Spleen (tissue), 11 donors: ENCODE measurements around the gene HOXC13. TPM values are rescaled to one million over a fixed set of nuclear protein-coding genes. Genes with fewer than 3 reads are reported as not detected.
A peak's percentile ranks its signal among the peaks of the same experiment; 100 is the strongest.

Source experiments
- DNase-seq: peaks from one replicate; pipeline ENCODE4 v3.0.0-alpha.2; 2020
- H3K27ac ChIP-seq, 8 donors: fragments of 200-600 bp; sonication (generic) in 7 of 8; 1 replicate in 4 of 8; 2 replicates in 4 of 8; pipeline versions ENCODE4 v1.5.0 to v1.8.0; 2016 to 2021; ENCODE audit warnings: inconsistent platforms in 4 of 8, mild to moderate bottlenecking in 4 of 8, moderate library complexity in 1 of 8
- H3K27me3 ChIP-seq, 7 donors: fragments of 200-600 bp; sonication (generic) in 6 of 7; replicated peaks in 1 of 7; 1 replicate in 4 of 7; 2 replicates in 3 of 7; pipeline versions ENCODE4 v1.5.0 to v1.8.0; 2016 to 2021; ENCODE audit warnings: inconsistent platforms in 3 of 7, mild to moderate bottlenecking in 1 of 7
- H3K36me3 ChIP-seq, 6 donors: fragments of 200-600 bp; sonication (generic) in 5 of 6; 1 replicate in 4 of 6; 2 replicates in 2 of 6; pipeline versions ENCODE4 v1.5.0 to v1.8.0; 2016 to 2021; ENCODE audit warnings: inconsistent platforms in 2 of 6
- H3K4me1 ChIP-seq, 6 donors: fragments of 200-600 bp; sonication (generic) in 5 of 6; 1 replicate in 3 of 6; 2 replicates in 3 of 6; pipeline versions ENCODE4 v1.5.0 to v1.8.0; 2016 to 2021; ENCODE audit warnings: inconsistent platforms in 3 of 6
- H3K4me3 ChIP-seq, 8 donors: fragments of 200-600 bp; sonication (generic) in 7 of 8; 1 replicate in 4 of 8; 2 replicates in 4 of 8; pipeline versions ENCODE4 v1.5.0 to v1.8.0; 2016 to 2021; ENCODE audit warnings: inconsistent platforms in 4 of 8, mild to moderate bottlenecking in 4 of 8, moderate library complexity in 2 of 8
- H3K9me3 ChIP-seq, 8 donors: fragments of 200-600 bp; sonication (generic) in 7 of 8; 1 replicate in 4 of 8; 2 replicates in 4 of 8; pipeline versions ENCODE4 v1.5.0 to v1.8.0; 2016 to 2021; ENCODE audit warnings: inconsistent platforms in 4 of 8
- CTCF ChIP-seq, 11 experiments: fragments of 200-600 bp in 7 of 11; fragments of 450-650 bp in 4 of 11; sonication (generic) in 4 of 11; IDR thresholded peaks in 8 of 11; conservative IDR thresholded peaks in 3 of 11; 1 replicate in 7 of 11; 2 replicates in 4 of 11; pipeline versions ENCODE4 v1.4.0 to v1.8.0; 2016 to 2021; ENCODE audit warnings: antibody characterized with exemption in 11 of 11, inconsistent platforms in 4 of 11, mild to moderate bottlenecking in 1 of 11
- POLR2A ChIP-seq, 3 donors: fragments of 450-650 bp; IDR thresholded peaks; one replicate each; pipeline ENCODE4 v1.5.1; 2017; ENCODE audit warnings: antibody characterized with exemption in 3 of 3, mild to moderate bottlenecking in 1 of 3
- POLR2AphosphoS5 ChIP-seq, 3 donors: sonication (generic); formaldehyde crosslinking; IDR thresholded peaks; one replicate each; pipeline ENCODE4 v1.5.1; 2017; ENCODE audit warnings: antibody characterized with exemption in 3 of 3
- WGBS, 5 donors: extraction: QIAGEN DNeasy Blood & Tissue Kit in 3 of 5; methylation state at CpG; one replicate each; pipeline versions ENCODE4 v1.1.5 to v1.1.7; 2013 to 2018; 5-methylcytosine and 5-hydroxymethylcytosine counted together
- intact Hi-C: fragments of 100-400 bp; cut with DNase I; formaldehyde crosslinking; loops from one replicate; pipeline ENCODE4 v1.15.0; 2023; ENCODE audit warnings: low total_unique reads
- polyA plus RNA-seq, 3 donors: library from polyadenylated mRNA; stranded (reverse); fragments of 200-250 nt; gene quantifications; one replicate each; pipeline ENCODE4 v1.2.1, GENCODE V29; 2013
- total RNA-seq, 7 donors: library from RNA; depleted of rRNA in 3 of 7; stranded (reverse); fragments of >200 nt in 3 of 7; fragmentation: NEBNext Ultra II Directional in 4 of 7; extraction: Animal tissue kit (Norgen Biotek cat#: 25700) in 4 of 7; gene quantifications; one replicate each; pipeline versions ENCODE4 v1.1.0 to v1.2.1, GENCODE V29; 2016 to 2021
- donor health status: healthy with polysubstance abuse.
- donor health status: DM: no; HTN: no; CAD: no; lungs with moderate emphysema.
- donor health status: DM: no; HTN: no; CAD: no.
- donor health status: Bipolar disorder and iron deficiency.
- donor health status: healthy.
- donor health status: DM: no; HTN: no; CAD: no.
- donor health status: DM: yes; HTN: yes; CAD: no.

Gene HOXC13
- total and polyA plus RNA-seq, 10 donors: not detected

DNA sequence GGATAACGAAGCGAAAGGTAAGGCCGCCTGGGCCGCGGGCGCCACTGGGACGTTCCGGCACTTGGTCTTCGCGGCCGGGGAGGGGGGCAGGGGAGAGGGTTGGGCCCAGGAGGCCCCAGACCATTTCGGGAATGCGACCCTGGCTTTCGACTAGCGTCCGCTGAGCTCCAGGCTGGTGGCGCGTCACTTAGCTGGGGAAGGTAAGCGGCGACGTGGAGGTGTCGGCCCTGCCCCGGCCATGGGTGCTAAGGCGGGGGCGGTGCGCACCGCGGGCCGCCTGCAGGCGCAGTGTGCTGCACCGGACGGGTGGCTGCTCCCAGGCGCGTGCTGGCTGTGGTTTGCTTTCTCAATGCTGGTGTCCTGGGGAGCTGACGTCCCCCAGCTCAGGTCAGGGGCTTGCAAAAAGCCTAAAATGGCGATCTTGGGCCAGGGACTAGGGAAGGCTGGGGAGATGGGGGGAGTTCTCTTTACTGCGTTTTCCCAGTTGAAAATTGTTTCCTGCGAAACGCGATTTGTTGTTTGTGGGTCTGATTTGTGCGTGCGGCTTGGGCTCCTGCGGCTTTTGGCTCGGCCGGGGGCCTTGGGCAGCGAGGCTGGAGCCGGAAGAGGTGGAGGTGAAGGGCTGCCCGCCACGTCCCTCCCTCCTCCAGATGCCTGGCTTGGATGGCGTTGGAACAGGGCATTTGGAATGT is 47.5 kb downstream of the HOXC13 start:
- Histone ChIP-seq H3K9me3 (peaks cover 0 to 12% (median 0%) of the 10 kb centered on the region in 8 donors), H3K4me1 (peaks cover 13 to 48% (median 33%) of the 10 kb centered on the region in 6 donors), H3K27me3 (peaks cover 31 to 100% (median 100%) of the 10 kb centered on the region in 7 donors), H3K27ac (no peak overlapping the region), H3K4me3 (peak overlapping the region in 3 of 8 donors; percentile 9 to 53 (median 16)), H3K36me3 (no peaks in the 10 kb centered on the region)
- no peak for TF ChIP-seq CTCF (IDR thresholded peaks at IDR 0.05 in 8 of 11, conservative IDR thresholded peaks at IDR 0.05 in 3 of 11)
- no peak for TF ChIP-seq POLR2AphosphoS5 (IDR thresholded peaks at IDR 0.05)
- TF ChIP-seq POLR2A (IDR thresholded peaks at IDR 0.05): no peak
- DNase-seq: no peak
- intact Hi-C loops: no loop called here
- 2 to 6% (median 5%) methylated on average over 18 to 50 of the region's 50 CpGs for WGBS, 5 donors

GRCh38 chr12:53986686-53987483 is 48.3 kb downstream of the HOXC13 start:
- TF ChIP-seq POLR2AphosphoS5 (IDR thresholded peaks at IDR 0.05): no peak
- TF ChIP-seq POLR2A (IDR thresholded peaks at IDR 0.05): no peak
- TF ChIP-seq CTCF (IDR thresholded peaks at IDR 0.05 in 8 of 11, conservative IDR thresholded peaks at IDR 0.05 in 3 of 11): no peak
- WGBS, 5 donors: 19 to 27% (median 23%) methylated on average over 21 of the region's 21 CpGs
- no peaks in the 10 kb centered on the region for H3K36me3 ChIP-seq
- intact Hi-C loops: no loop called here
- peaks cover 31 to 100% (median 100%) of the 10 kb centered on the region in 7 donors for H3K27me3 ChIP-seq
- peaks cover 13 to 48% (median 33%) of the 10 kb centered on the region in 6 donors for H3K4me1 ChIP-seq
- H3K27ac ChIP-seq: no peak overlapping the region
- H3K9me3 ChIP-seq: peaks cover 0 to 12% (median 0%) of the 10 kb centered on the region in 8 donors
- no peak for DNase-seq
- H3K4me3 ChIP-seq: no peak overlapping the region

DNA sequence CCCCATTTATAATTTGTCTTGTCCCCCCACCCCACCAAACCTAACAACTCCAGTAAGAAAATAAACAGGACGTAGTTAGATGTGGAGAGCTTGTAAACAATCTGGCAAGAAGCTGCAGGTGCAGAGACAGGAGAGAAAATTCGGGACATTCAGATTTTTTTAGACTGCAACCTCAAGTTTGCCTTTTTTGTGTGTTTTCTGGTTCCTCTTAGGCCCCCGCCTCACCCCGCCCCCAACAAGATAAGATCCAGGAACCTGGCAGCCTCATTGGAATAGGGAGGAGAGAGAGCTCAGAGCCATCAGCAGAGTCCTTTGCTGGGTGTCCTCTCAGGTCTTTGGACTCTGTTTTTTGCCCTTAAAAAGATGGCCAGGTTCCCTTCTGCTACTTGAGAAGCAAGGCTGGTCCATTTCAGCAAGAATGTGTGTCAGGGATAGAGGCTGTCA is 49.2 kb downstream of the HOXC13 start:
- Histone ChIP-seq H3K27me3 (peaks cover 29 to 100% (median 100%) of the 10 kb centered on the region in 7 donors), H3K4me3 (no peak overlapping the region), H3K9me3 (peaks cover 0 to 12% (median 0%) of the 10 kb centered on the region in 8 donors), H3K4me1 (peaks cover 13 to 48% (median 33%) of the 10 kb centered on the region in 6 donors), H3K27ac (no peak overlapping the region), H3K36me3 (no peaks in the 10 kb centered on the region)
- 6 to 16% (median 13%) methylated on average over 4 of the region's 4 CpGs for WGBS, 5 donors
- no peak for DNase-seq
- intact Hi-C loops: no loop called here
- TF ChIP-seq CTCF (IDR thresholded peaks at IDR 0.05 in 8 of 11, conservative IDR thresholded peaks at IDR 0.05 in 3 of 11): no peak
- TF ChIP-seq POLR2AphosphoS5 (IDR thresholded peaks at IDR 0.05): no peak
- no peak for TF ChIP-seq POLR2A (IDR thresholded peaks at IDR 0.05)
